Femur (tissue), 1 donor: ENCODE data around the gene MKKS.
"Not testable (repeated sequence)": the region's sequence is repeated elsewhere in the genome, so short reads cannot be mapped to it uniquely, and the experiment has no call there.

Experiments used
- DNase-seq: peaks from one replicate; pipeline ENCODE4 v3.0.0-alpha.2; 2017

The MKKS gene

DNA sequence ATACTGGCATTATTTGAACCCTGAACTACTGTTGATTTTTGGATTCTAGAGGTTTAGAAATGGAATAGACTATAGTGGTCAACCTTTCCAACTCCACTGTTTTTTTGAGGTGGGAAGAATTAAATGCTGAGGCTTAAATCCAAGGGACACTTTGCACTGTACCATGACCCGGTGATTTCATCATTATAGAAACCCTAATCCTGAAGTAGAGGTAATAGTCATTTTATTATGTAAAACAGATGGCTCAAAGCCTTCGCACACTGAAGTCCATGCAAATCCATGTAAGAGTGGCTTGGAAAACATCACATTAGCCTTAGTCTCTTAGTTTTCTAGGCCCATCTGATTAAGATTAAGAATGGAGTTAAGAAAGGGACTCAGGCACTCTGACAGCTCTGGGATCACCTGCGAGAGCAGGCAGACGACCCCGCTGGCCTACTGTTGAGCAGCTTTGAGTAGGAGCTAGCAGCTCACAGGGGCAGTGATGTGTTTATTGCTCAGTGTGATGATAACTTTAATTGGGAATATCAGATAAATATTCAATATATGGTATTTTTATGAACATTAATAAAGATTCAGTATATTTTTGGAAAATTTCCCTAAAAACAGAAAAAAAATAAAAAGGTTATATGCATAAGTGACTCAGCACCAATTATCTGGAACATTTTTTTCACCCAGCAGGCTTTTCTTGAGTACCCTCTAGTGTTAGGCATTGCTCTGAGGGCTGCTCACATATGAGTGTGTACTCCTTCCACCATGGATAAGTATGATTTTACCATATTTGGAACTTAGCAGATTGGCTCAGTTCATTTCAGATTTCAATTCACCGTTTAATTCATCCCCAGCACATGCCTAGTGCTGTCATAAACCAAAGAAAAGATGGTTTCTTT is 14.5 kb upstream of the MKKS start:
- DNase-seq: no peak

- DNase-seq: no peak
These were observed 13.0 kb upstream of the MKKS start for GRCh38 chr20:10447028-10447427.

GRCh38 chr20:10445758-10446157 is 11.7 kb upstream of the MKKS start:
- DNase-seq: no peak

DNA sequence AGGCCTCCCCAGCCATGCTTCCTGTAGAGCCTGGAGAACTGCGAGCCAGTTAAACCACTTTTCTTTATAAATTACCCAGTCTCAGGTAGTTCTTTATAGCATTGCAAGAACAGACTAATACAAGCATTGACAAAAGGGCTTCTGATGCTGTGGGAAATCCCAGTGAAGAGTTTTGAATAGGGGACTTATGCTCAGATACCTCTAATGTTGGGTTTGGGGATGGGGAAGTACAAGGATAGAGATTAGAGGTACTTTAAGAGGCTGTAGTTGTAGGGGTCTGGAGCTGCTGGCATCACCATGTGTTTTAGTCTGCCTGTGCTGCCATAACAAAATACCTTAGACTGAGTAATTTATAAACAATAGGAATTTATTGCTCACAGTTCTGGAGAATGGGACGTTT is 9.9 kb upstream of the MKKS start:
- no peak for DNase-seq

GRCh38 chr20:10438217-10438616 is 4.2 kb upstream of the MKKS start:
- DNase-seq: no peak

DNA sequence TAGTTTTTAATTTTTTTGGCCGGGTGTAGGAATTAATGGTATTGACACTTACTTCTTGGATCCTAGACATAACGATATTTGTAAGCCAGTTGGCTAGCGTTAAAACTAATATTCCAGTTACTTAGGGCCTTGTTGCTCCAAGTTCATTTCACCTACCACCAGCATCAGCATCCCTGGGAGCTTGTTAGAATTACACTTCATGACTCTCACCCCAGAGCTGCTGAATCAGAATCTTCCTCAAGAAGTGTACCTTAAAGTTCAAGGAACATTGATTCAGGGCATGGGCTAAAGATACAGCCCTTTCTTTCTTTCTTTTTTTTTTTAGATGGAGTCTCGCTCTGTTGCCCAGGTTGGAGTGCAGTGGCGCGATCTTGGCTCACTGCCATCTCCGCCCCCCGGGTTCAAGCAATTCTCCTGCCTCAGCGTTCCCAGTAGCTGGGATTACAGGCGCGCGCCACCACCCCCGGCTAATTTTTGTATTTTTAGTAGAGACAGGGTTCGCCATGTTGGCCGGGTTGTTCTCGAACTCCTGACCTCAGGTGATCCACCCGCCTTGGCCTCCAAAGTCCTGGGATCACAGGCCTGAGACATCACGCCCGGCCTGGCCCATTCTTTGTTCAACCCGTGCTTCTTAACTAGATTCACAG is 2.2 kb upstream of the MKKS start:
- no peak for DNase-seq

- peak; percentile 96 for DNase-seq
These were observed 1.1 kb upstream of the MKKS start, which contains the start of gene SLX4IP for GRCh38 chr20:10434832-10435812. TSS of gene SLX4IP (plus strand) at chr20:10435305. CDS start at chr20:10458205, 22,900 bp downstream.

DNA sequence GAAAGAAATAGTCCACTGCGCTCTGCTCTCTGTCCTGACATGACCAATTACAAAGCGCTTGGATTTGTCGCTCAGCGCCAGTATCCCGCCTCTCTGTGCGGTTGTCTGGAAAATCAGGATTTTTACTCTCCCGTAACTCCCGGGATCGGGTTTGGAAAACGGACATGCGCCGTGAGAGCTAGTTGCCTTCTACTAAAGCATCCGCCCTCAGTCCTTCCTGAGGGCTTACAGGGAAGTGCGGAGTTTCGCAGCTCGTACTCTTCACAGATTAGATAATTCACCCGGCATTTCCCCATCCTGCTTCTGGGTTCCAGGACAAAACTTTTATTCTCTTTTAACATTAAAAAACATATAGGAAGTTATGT is 427 bp upstream of the MKKS start:
- DNase-seq: peak; percentile 97

- DNase-seq: no peak
These were observed 904 bp downstream of the MKKS start for GRCh38 chr20:10433014-10433622.

DNA sequence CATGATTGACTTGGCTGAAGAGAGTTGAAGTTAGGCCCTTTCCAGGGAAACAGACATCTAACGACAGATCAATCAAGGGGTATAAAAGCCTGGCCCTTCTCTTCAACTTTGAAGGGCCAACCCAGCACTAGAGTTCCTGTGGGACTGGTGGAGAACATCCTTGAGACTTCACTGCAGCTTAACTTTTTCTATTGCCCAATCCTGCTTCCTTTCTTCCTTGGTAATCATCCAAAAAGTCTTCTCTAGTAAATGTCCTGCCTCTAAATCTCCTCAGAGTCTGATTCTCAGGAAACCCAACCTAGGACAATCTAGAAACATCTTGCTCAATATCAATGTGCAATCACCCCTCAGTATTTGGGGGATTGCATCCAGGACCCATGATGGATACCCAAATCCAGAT is 1.9 kb downstream of the MKKS start:
- DNase-seq: no peak

DNA sequence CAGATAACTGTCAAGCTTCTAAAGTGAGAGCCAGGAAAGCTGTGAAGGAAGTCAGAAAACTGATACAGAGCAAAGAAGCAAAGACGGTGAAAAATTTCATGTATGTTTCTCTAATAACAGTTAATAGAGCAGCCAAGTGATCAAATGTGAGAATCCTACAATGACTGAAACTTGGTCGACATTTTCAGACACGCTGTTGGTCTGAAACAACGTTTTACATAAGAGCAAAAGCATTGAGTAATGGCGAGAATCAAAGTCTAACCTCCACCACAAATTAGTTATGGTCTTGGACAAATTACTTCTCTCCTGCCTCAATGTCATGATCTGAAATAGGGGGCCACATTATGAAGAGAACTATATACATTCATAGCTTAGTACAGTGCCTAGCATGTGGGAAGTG is 3.3 kb downstream of the MKKS start:
- no peak for DNase-seq

DNA sequence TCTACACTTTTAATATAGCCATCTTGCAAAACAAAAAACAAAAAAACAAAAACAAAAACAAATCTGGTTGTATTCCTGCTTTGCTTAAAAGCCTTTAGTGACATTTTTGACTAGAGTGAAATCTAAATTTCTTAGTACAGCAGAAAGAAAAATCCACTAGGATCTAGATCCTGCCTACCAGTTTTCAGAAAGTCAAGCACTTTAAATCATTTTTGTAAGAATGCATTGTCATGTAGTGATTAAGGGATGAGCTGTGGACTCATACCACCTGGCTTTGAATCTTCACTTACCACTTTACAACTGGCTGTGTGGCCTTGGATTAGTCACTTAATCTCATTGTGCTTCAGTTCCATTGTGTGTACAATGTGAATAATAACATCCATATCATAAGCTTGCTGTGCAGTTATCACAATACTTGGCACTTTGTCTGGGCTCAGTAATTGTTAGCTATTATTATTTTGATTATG is 4.0 kb downstream of the MKKS start:
- no peak for DNase-seq

GRCh38 chr20:10429443-10429981 is 4.5 kb downstream of the MKKS start:
- DNase-seq: no peak

DNA sequence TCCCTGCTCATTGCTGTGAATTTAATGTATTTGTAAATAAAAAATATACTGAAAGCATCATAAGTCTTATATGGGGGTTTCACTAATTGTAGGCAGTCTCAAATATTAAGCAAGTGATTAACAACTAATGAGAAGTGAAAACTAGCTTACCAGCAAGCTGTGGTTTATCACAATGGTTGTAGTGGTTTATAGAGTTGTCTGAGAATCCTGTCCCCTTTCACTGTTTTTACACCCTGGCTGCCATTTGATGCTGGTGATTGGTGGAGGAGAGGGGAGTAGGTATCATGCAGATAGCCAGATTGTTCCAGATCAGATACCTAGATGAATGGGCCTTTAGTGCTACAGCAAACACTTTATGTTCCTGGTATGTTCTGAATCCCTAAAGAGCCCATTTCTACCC is 6.0 kb downstream of the MKKS start:
- DNase-seq: no peak

DNA sequence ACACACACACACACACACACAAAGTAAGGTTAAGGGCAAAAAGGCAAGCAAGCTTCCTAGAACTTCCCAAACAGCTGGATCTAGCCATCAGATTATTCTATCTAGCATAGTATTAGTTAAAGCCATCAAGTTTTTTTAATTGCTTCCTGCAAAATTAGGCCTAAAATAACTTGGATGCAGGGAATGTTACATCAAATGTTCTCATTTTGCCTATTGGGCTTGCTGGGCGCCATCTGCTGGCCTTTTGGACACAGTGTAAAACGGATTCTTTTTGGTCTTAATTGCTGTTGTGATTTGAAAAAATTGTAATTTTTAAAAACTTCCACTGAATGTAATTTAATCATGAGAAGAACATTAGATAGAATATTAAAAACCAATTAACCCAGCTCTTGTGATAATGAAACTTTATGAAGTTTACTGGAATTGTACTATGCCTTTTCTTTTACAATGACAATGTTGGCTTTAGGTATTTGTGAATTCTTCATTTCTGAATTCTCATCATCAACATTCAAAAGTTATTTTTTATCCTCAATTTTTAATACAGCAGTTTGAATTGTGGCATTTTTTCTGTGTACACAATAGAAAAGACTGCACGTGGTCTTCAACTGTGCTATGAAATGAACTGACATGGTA is 6.8 kb downstream of the MKKS start:
- DNase-seq: peak; percentile 48

DNA sequence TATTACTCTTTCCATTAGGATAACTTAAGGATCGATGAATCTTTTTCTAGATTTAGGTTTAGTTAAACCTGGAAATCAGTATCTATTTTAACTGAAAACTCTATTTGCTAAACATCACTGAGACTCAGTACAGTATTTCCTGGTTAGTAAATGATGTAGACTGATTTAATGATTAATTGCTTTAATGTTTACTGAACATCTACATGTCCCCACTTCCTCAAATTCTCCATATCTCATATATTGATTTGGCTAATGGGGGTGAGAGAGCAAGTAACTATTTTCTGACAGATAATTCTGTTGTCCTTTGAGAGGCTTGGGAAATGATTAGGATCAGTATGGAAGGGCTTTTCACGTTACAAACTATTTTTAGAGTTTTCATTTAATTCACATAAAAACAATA is 10.3 kb downstream of the MKKS start:
- DNase-seq: no peak

DNA sequence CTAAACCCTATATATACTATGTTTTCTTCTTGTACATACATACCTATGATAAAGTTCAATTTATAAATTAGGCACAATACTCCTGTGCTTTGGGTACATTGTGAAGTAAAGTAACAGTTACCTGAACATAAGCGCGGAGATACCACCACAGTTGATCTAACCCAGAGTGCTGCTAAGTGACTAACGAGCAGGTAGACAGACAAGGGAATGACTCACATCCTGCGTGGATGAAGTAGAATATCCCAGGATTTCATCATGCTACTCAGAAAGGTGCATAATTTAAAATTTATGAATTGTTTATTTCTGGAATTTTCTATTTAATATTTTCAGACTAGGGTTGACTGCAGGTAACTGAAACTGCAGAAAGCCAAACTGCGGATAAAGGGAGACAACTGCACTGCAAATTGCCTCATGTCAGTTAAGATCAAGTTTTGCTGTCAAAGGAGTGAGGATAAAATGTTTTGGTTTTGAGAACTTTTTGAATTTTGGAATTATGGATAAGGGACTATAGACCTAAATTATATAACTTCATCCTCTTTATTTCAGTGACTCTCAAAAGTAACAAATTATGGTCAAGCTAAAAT is 14.4 kb downstream of the MKKS start:
- DNase-seq: no peak

DNA sequence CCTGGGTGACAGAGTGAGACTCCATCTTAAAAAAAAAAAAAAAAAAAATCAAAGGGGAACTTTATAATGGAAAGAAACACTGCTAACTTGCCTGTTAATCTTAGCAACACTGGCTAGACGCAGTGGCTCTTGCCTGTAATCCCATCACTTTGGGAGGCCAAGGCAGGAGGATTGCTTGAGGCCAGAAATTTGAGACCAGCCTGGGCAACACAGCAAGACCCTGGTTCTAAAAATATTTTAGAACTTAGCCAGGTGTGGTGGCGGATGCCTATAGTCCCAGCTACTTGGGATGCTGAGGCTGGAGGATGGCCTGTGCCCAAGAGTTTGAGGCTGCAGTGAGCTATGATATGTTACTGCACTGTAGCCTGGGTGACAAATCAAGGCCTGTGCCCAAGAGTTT is 16.8 kb downstream of the MKKS start:
- DNase-seq: not testable (repeated sequence)

- no peak for DNase-seq
These were observed 18.9 kb downstream of the MKKS start for GRCh38 chr20:10415013-10415650.

DNA sequence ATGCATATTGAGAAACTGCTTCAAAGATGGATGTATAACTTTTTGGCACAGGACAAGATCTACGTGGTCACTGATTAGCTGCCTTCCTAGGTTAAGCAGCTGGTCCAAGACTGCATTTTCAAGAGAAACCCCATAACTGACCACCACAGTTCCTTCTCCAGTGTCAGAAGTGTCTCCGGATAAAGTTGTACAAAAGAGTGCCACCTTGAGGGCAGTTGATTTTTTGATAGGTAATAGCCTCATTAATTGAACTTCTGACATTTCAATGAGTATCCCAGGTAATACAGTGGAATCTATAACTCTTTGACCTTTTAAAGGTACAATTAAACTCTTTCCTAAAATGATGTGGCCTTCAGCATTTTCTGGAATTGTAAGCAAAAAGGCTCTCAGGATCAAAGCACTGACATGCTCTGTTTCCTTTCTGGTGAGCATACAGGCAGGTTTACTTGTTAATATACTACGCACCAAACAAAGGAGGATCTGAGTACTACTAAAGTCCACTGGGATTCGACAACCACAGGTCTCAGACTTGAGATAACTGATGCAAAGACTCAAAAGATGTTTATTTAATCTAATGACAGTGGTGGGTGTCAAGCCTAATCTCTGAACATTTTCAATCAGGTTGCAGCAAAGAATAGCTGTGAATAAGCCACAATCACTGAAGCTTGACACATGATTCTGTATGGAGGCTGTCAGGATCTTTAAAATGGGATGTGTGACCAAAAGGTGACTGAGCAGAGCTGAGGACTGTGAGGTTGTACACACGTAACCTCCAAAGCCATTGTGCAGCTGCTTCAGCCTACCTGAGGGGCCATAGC is 21.2 kb downstream of the MKKS start:
- DNase-seq: no peak
